A673 (cell line): Measurements from ENCODE around the gene CDK8.

Source experiments
- CTCF ChIP-seq: fragments of 300-800, 200-600 bp; sonication (generic); conservative IDR thresholded peaks from 2 replicates; pipeline ENCODE4 v1.5.1; 2017; ENCODE audit warnings: low read depth, mild to moderate bottlenecking, antibody characterized with exemption, low read length, moderate library complexity, mixed read lengths
- EZH2 ChIP-seq: fragments of 200-600 bp; sonication (generic); IDR thresholded peaks from 2 replicates; pipeline ENCODE4 v1.6.1; 2017; ENCODE audit warnings: borderline replicate concordance, low read depth, mild to moderate bottlenecking, mixed read lengths, antibody characterized with exemption, low read length; ENCODE audit not compliant: poor library complexity, severe bottlenecking

GRCh38 chr13:26253787-26254582 is at the start of gene CDK8:
- TF ChIP-seq EZH2 (no peak), CTCF (no peak)
